Measurements from ENCODE around the gene CAGE1. TPM values are rescaled to one million over a fixed set of nuclear protein-coding genes. Genes with fewer than 3 reads are reported as not detected.

Gene CAGE1
- total and polyA plus RNA-seq, 10 of the 15 experiments (the other 5 are each of a cell fraction or from before 2014, with no cell fraction given) = 0.03 to 0.42 (median 0.08) TPM; not detected in 3

- TF ChIP-seq BCL3 (IDR thresholded peaks at IDR 0.05; ENCODE audit: borderline replicate concordance, insufficient read depth, low read depth, low read length, poor library complexity, severe bottlenecking) (no peak), DPF2 (IDR thresholded peaks at IDR 0.05) (peak; percentile 67; the same call in 1 of the 2 replicates), IRF3 (IDR thresholded peaks at IDR 0.05) (no peak), E2F8 (IDR thresholded peaks at IDR 0.05; ENCODE audit: low read depth, partially characterized antibody) (no peak), KLF5 (IDR thresholded peaks at IDR 0.05; ENCODE audit: partially characterized antibody) (no peak), SMAD5 (IDR thresholded peaks at IDR 0.05; ENCODE audit: low read depth) (peak; percentile 76), RAD21 (IDR thresholded peaks at IDR 0.05; ENCODE audit: insufficient read depth, low read depth, low read length) (no peak), PKNOX1 (IDR thresholded peaks at IDR 0.05) (peak; percentile 76), E4F1 (IDR thresholded peaks at IDR 0.05; ENCODE audit: borderline replicate concordance, partially characterized antibody) (peak; percentile 16), ZBTB40 (IDR thresholded peaks at IDR 0.05; ENCODE audit: borderline replicate concordance) (peak; percentile 67; the same call in 1 of the 2 replicates), CBX5 (IDR thresholded peaks at IDR 0.05; ENCODE audit: low read depth) (peak; percentile 5; the same call in 1 of the 2 replicates), ESRRA (IDR thresholded peaks at IDR 0.05; ENCODE audit: low read length) (no peak), NFYB (IDR thresholded peaks at IDR 0.05; ENCODE audit: insufficient read depth, low read depth, low read length) (peak; percentile 48; the same call in 1 of the 2 replicates), TARDBP (IDR thresholded peaks at IDR 0.05; ENCODE audit: borderline replicate concordance) (0 out of 2 replicates have a peak, but pooled peaks have one; percentile 11)
Measured at GRCh38 chr6:7312616-7313504, 76.7 kb downstream of the CAGE1 start, which contains the start of gene SSR1 (continued).

Measured in GM12878 (cell line).